ENCODE data around the gene TXNDC5.

DNA sequence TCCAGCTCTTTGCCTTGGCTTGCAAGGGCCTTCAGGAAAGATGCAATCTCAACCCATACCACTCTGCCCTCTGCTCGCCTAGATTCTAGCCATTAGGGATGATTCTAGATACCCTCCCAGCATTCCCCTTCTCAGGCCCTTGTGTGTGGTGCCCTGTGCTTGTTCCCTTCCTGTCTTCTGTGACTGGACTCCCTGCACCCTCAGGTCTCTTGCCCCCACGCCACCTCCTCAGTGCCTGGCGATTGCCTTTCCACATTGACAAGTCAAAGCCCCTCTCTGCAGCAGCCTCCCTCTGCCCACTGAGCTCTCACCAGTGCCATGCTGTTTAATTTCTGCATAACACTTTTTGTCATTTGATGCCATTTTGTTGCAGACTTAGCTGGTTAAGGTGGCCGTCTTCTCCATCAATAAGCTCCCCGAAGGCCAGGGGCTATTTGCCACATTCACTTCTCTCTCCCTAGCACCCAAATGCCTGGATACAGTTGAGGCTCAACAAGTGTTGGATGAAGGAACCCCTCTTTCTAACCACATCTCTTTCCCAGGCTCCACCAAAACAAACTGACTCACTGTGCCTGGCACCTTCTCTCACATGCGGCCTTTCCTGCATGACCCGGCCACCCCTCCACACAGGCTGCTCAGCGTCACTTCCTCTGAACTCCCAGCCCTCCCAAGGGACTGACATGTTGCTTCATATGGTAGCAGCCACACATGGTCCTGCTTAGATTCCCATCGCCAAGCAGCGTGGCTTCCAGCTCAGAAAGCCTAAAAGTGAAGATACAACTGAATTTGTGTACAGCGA lies 4.6 kb upstream of the TXNDC5 start:
- TF ChIP-seq, protein P1, sequence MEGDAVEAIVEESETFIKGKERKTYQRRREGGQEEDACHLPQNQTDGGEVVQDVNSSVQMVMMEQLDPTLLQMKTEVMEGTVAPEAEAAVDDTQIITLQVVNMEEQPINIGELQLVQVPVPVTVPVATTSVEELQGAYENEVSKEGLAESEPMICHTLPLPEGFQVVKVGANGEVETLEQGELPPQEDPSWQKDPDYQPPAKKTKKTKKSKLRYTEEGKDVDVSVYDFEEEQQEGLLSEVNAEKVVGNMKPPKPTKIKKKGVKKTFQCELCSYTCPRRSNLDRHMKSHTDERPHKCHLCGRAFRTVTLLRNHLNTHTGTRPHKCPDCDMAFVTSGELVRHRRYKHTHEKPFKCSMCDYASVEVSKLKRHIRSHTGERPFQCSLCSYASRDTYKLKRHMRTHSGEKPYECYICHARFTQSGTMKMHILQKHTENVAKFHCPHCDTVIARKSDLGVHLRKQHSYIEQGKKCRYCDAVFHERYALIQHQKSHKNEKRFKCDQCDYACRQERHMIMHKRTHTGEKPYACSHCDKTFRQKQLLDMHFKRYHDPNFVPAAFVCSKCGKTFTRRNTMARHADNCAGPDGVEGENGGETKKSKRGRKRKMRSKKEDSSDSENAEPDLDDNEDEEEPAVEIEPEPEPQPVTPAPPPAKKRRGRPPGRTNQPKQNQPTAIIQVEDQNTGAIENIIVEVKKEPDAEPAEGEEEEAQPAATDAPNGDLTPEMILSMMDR (IDR thresholded peaks at IDR 0.05 in 2 of 3, conservative IDR thresholded peaks at IDR 0.05 in 1 of 3; ENCODE audit: borderline replicate concordance in 1 of 3, insufficient read depth in 1 of 3, low read depth in 2 of 3, low read length in 2 of 3): no peak
- TF ChIP-seq JUND (IDR thresholded peaks at IDR 0.05): no peak
- TF ChIP-seq EZH2 (IDR thresholded peaks at IDR 0.05): no peak
- TF ChIP-seq, protein P2, sequence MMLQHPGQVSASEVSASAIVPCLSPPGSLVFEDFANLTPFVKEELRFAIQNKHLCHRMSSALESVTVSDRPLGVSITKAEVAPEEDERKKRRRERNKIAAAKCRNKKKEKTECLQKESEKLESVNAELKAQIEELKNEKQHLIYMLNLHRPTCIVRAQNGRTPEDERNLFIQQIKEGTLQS (IDR thresholded peaks at IDR 0.05): no peak
- TF ChIP-seq TCF7L2 (IDR thresholded peaks at IDR 0.05; ENCODE audit: borderline replicate concordance, extremely low read depth, insufficient read depth, insufficient read length): no peak
